Fibroblast of skin of right quadriceps (primary cell): ENCODE results near the gene VARS2.
"Not testable (repeated sequence)": the region's sequence is repeated elsewhere in the genome, so short reads cannot be mapped to it uniquely, and the experiment has no call there.

Experiments
- DNase-seq: peaks from one replicate; pipeline ENCODE4 v3.0.0-alpha.2; 2013

The VARS2 gene

DNA sequence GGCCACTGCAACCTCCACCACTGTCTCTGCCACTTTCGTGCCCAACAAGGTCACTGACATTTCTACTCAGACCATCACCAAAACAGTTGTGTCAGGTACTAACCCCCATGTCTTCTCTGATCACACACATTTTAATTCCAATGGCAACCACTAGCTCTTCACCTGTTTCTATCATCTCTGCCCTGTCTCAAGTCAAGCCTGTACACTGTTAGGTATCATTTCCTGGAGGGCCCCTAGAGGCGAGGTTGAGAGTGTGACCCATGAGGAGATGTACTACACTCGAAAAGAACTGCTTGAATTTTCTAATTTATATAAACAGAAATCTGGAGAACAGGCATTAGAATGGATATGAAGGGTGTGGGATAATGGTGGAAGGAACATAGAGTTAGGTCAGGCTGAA, 52.1 kb downstream of the VARS2 start:
- no peak for DNase-seq

DNA sequence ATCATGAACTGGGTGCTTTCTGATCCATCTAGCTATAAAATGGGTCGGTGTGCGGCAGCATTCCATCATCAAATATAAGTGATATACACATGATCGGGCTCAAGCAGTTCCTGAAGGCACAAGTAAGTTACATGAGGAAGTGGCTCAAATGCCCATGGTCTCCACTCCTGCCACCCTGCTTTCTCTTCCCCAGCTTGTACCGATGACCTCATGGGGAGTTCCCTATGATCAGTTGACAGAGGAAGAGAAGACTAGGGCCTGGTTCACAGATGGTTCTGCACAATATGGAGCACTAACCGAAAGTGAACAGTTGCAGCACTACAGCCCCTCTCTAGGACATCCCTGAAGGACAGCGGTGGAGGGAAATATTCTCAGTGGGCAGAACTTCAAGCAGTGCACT, 55.1 kb downstream of the VARS2 start:
- DNase-seq, result not testable (repeated sequence)

DNA sequence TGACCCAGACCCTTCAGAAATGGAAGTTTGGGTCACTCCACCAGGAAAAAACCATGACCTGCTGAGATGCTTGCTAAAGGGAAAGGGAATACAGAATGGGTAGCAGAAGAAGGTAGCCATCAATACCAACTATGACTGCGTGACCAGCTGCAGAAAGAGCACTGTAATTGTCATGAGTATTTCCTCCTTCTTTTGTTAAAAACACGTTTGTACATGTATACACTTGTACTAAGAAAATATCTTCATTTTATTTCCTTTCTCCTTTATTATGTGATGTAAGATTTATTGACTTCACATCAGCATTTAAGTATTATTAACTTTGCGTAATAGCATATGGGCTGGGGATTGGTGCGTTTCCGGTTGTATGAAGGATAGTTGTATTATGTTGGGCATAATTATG, 56.9 kb downstream of the VARS2 start:
- DNase-seq, result no peak

DNA sequence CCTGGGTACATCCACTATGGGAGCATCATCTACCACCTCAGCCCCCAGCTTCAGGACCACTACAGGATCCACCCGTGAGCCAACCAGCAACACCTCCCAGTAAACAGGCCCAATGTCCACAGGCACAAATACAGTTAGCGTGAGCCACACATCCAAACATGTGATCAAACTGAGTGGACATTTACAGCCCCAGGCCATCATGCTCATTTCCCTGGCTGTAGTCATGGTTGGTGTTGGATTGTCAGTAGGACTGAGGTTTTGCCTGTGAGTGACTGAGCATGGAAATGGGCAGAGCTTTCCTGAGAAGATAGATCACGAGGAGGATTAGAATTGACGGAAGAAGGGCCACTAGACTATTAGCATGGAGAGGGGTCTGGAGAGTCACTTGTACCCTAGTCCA, 58.8 kb downstream of the VARS2 start:
- DNase-seq, result no peak

DNA sequence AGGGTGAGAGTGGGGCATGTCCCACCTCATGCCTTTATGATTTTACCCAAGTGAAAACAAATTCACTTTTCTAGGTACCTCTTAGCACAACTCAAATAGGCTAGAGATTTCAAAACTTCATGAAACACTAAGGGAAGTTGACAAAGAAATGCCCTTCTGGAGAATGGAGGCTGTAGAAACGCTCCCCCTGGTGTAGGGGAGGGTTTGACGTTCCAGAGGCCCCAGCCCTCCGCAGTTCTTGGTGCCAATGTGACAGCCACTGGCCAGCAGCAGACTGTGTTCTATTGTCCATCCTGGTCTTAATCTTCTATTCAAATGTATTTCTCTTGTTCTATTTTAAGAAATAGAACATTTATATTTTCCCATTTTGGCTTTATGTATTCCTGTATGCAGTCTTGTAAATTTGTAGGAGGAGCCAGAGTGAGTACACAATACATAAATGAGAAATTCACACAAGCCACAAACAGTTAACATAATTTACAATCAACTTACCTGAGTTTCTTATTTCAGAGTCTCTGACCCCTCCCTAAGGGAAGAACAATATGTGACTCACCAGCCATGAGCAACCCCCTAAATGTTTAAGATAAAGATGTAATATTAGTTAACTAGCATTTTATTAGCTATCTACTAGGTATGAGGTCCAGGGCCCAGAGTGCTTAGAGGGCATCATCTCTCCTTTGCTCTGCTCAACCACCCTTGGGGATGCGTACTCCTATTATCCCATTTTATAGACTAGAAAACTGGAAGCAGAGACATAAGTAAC, 60.6 kb downstream of the VARS2 start:
- DNase-seq, result no peak
